H4 (cell line): Measurements from ENCODE around the gene ZNF35. TPM values are rescaled to one million over a fixed set of nuclear protein-coding genes. Genes with fewer than 3 reads are reported as not detected.

Experiments
- DNase-seq: peaks from one replicate; pipeline ENCODE4 v3.0.0-alpha.2; 2015; ENCODE audit warnings: low spot score
- total RNA-seq: library from RNA; depleted of rRNA; stranded (reverse); fragments of >200 nt; shearing (Covaris generic); gene quantifications from 2 replicates; pipeline ENCODE4 v1.2.3, GENCODE V29; 2014; rRNA removed

The ZNF35 gene
- total RNA-seq, 1 experiment from 2014 or later, result 14.1 TPM

DNA sequence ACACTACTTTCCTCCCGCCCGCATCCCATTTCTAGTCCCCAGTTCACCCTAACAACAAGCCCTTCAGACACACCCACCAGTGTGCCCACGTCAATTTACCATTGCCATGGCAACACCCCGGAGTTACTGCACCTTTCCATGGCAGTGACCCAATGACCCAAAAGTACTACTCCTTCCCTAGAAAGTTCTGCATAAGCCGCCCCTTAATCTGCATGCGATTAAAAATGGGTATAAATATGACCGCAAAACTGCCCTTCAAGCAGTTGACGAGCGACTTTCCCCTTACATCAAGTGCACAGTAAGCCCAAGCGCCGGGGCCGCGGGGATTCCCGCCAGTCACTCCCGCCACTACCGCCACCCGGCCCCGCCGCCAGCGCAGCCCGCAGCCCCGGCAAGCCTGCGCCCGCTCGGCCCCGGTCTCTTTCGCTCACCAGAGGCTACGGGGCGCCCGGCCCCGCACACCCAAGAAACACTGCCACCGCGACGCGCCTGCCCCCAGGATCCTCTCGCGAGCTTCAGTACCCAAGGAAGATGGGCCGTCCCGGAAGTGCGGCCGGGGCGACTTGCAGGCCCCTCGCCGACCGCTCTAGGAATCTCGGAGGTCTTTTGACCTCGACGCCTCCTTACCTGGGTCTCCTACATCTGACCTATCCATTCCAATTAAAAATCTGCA is 36.7 kb downstream of the ZNF35 start:
- peak; percentile 58 for DNase-seq

DNA sequence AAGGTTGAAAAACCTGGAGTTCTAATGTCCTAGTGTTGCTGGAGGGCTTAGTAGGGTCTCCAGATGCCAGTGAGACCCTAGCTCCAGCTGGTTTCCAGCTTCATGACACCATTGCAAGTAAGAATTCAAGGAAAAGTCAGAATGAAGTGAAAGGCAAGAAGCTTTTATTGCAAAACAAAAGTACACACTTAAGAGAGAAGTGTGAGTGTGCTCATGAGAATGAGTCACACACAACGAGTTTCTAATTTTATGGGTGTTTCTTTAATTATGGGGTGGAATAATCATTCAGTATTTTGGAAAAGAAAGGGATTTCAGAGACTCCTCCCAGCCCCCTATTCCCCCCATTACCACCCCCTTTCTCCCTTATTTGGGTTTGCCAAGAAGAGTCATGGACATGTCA is 39.4 kb downstream of the ZNF35 start:
- no peak for DNase-seq

Other genes starting within 250 kb of the ZNF35 start
- gene ZNF445, start 171.1 kb upstream of the ZNF35 start, total RNA-seq, result 1.2 and 2.0 TPM in 2 replicates
- 0.99 and 1.4 TPM in 2 replicates for gene ZKSCAN7, start 93.5 kb upstream of the ZNF35 start, total RNA-seq
- gene ZNF660, start 63.8 kb upstream of the ZNF35 start, total RNA-seq, result 0.02 and 0.08 TPM in 2 replicates
- 6.6 and 7.1 TPM in 2 replicates for gene ZNF197, start 23.7 kb upstream of the ZNF35 start, total RNA-seq
- gene ZNF502, start 63.9 kb downstream of the ZNF35 start, total RNA-seq, result 1.0 and 2.1 TPM in 2 replicates
- gene ZNF501, start 80.9 kb downstream of the ZNF35 start, total RNA-seq, result 1.7 and 1.9 TPM in 2 replicates
- 10.4 and 10.6 TPM in 2 replicates for gene KIAA1143, start 112.9 kb downstream of the ZNF35 start, total RNA-seq
- 11.1 and 15.7 TPM in 2 replicates for gene KIF15, start 113.1 kb downstream of the ZNF35 start, total RNA-seq
- gene TMEM42, start 213.2 kb downstream of the ZNF35 start, total RNA-seq, result 4.3 and 5.4 TPM in 2 replicates
- gene TGM4, start 225.9 kb downstream of the ZNF35 start, total RNA-seq, result 1.2 TPM in 1 of 2 replicates, not detected in the other